ENCODE results near the gene GPR142.

DNA sequence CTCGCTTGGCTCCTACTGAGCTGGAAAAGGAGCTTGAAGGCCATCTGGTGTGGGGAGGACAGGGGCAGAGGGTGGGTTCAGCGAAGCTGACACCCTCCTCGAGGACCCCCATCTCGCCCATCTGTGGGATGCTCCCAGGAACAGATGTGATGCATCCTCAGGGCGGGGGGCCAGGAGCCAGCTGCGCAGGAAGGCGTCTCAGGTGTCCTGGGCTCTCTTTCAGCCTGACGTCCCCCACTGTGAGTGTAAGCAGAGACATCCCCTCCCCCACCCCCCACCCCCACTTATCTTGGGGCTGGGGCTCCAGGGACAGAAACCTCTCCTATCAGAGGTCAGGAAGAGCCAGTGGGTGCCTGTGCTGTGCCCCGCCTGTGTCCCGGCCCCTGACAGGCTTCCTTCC lies 25.1 kb upstream of the GPR142 start:
- TF ChIP-seq POLR2A (IDR thresholded peaks at IDR 0.05; ENCODE audit: low read length) = no peak
- no peak for TF ChIP-seq GATA1 (IDR thresholded peaks at IDR 0.05; ENCODE audit: low read depth, low read length)
